Activated CD8-positive, alpha-beta memory T cell treated with anti-CD3 and anti-CD28 coated beads, Interleukin-2, amount 10 ng/mL, durations not matched to agents 7 days and 5 days (primary cell): ENCODE results near the gene SOD3. TPM values are rescaled to one million over a fixed set of nuclear protein-coding genes. Genes with fewer than 3 reads are reported as not detected.

Experiments used
- ATAC-seq: fragments of 150-1000 bp; cut with Tn5 transposase; one replicate; pipeline ENCODE4 v1.10.0; 2021; ENCODE audit warnings: moderate library complexity
- CTCF ChIA-PET: fragments of 350-600 bp; sonication (Branson Sonifier 250); formaldehyde crosslinking; loops from one replicate; lab custom pipeline; 2021; ENCODE audit warnings: antibody characterized with exemption; lab: Charles Lee
- DNase-seq: peaks from one replicate; pipeline ENCODE4 v3.0.0-alpha.2; 2020
- H3K27ac Mint-ChIP-seq: one replicate; pipeline ENCODE4 v1.8.0; 2021; ENCODE audit warnings: mild to moderate bottlenecking, mixed read lengths
- H3K27me3 Mint-ChIP-seq: one replicate; pipeline ENCODE4 v1.8.0; 2021; ENCODE audit warnings: mixed read lengths
- H3K36me3 Mint-ChIP-seq: one replicate; pipeline ENCODE4 v1.8.0; 2021; ENCODE audit warnings: mild to moderate bottlenecking, mixed read lengths
- H3K4me1 Mint-ChIP-seq: one replicate; pipeline ENCODE4 v1.8.0; 2021; ENCODE audit warnings: mixed read lengths
- H3K4me3 Mint-ChIP-seq: one replicate; pipeline ENCODE4 v1.8.0; 2021; ENCODE audit warnings: mild to moderate bottlenecking, moderate library complexity, mixed read lengths
- H3K9me3 Mint-ChIP-seq: one replicate; pipeline ENCODE4 v1.8.0; 2022; ENCODE audit warnings: low read depth, mixed read lengths
- total RNA-seq, 2 experiments: library from RNA; stranded (reverse); gene quantifications; one replicate each; pipeline ENCODE4 v1.2.3, GENCODE V29; 2021

The SOD3 gene, protein sequence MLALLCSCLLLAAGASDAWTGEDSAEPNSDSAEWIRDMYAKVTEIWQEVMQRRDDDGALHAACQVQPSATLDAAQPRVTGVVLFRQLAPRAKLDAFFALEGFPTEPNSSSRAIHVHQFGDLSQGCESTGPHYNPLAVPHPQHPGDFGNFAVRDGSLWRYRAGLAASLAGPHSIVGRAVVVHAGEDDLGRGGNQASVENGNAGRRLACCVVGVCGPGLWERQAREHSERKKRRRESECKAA
- not detected for total RNA-seq

DNA sequence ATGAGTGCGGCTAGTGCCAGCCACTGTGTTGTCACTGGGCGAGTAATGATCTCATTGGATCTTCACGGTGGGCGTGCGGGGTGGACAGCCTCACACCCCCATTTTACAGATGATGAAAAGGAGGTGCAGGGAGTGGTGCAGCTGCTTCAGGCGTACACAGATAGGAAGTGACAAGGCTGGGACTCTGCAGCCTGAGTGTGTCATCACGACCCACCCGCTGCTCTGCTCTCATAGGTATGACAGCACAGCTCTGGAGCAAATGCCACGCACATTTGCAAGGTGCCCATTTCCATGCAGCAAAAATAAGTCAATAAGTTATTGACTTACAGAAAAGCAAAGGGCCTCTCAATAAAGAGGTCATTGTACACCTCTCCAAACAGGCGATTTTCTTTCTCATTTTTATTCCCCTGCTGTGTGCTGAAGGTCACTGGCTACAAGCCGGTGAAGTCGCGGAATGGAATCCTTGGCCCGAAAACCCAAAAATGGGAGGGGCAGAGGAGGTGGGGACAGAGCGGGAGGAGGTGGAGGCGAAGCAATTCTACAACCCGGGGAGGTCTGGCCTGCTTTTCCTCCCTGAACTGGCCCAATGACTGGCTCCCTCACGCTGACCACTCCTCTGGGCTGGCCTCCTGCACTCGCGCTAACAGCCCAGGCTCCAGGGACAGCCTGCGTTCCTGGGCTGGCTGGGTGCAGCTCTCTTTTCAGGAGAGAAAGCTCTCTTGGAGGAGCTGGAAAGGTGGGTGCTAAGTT, at the start of gene SOD3:
Gene SOD3, plus strand, starts transcription at position 658 of the 750 bp plus-strand sequence. CDS start 3,949 bp downstream, outside the sequence.
- Mint-ChIP-seq H3K4me1 (no peaks in the 10 kb centered on the region), H3K27me3 (peaks cover 16% of the 10 kb centered on the region), H3K4me3 (no peak within 1 kb of the TSS), H3K36me3 (no peaks in the 10 kb centered on the region), H3K27ac (no peak within 1 kb of the TSS), H3K9me3 (peaks cover 2% of the 10 kb centered on the region)
- CTCF ChIA-PET = no interaction called here
- DNase-seq (no peak), ATAC-seq (no peak)

DNA sequence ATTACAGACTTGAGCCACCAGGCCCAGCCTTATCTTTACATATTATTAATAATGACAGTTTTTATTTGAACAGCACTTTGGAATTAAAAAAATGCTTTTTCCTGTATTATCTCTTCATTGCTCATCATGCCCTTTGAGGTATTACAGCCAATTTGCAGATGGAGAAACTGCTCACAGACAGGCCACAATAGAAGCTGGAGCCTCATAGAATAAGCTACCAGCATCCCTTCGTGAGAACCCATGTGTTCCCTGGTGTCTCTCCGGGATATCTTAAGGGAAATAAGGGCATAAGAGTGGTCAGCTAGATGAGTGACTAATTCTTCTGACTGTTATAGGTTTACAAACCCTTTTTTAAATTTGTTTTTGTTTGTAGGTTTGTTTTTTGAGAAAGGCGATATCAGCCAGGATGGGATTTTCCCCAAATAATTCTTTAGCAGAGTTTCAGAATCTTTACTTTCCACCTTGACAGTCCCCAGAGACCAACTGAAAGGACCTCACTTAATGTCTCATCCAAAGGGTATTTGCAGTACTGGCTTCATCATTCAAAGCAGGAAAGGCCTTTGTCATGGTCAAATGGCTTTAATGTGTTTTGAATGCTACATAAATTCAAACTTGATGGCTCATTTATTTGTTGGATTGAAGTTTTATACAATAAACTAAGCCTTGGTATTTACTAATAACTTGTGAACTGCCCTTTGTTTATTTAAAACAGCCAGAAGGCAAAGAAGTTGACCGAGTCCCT, 48.0 kb upstream of the SOD3 start:
- H3K9me3 Mint-ChIP-seq = no peaks in the 10 kb centered on the region
- H3K27me3 Mint-ChIP-seq = no peaks in the 10 kb centered on the region
- H3K36me3 Mint-ChIP-seq = no peaks in the 10 kb centered on the region
- H3K4me3 Mint-ChIP-seq = no peak overlapping the region
- no peak for DNase-seq
- H3K4me1 Mint-ChIP-seq = no peaks in the 10 kb centered on the region
- CTCF ChIA-PET = no interaction called here
- H3K27ac Mint-ChIP-seq = no peak overlapping the region
- no peak for ATAC-seq

DNA sequence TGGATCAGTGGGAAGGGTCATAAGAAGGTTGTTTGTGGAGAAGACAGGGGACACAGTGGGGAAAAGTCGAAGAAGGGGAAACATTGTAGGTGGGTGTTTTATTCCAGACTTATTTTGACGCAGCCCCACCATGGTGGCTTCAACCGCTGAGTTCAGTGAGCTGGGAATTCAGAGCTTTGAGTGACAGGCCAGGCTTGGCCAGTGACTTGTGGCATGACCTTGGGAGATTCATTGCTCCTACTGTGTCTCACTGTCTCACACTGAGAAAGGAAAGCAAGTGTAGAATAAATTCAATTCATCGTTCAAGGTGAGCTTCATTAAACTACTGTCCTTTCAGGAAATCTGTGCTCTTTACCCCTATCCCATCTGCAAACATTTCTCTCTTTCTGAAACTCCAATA, 47.4 kb upstream of the SOD3 start:
- Mint-ChIP-seq H3K27ac (no peak overlapping the region), H3K9me3 (no peaks in the 10 kb centered on the region), H3K4me1 (no peaks in the 10 kb centered on the region), H3K36me3 (no peaks in the 10 kb centered on the region), H3K27me3 (no peaks in the 10 kb centered on the region), H3K4me3 (no peak overlapping the region)
- no peak for DNase-seq
- no peak for ATAC-seq
- CTCF ChIA-PET = no interaction called here

DNA sequence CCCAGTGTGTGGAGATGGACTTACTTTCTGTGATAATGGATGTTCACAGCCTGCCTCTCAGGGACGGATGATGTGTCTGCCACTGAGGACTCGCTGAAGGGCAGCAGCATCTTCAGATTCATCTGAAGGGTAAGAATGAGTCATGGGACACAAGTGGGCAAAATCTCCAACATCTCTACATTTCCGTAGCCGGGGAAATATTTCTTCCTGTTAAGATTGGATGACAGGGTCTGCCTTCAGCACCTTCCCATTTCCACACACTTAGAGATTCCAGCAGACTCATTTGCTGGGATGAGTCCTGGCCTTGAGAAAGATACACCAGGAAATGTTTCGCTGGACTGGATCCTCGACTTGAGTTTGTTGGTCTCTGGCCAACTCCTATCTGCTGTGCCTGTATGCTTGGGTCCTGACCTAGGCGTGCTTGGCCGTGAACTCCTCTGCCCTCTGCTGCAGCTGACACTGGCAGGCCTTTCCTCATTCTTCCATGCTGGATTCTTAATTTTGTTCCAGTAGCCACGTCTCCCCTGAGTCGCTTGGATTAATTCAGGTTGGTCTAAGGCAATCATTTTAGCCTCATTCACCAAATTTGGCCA, 46.5 kb upstream of the SOD3 start:
- H3K36me3 Mint-ChIP-seq = no peaks in the 10 kb centered on the region
- CTCF ChIA-PET = interaction anchor here (0.6 kb wide), 1 partner anchor 767 kb away, joined by 4 read pairs; no protein-coding TSS in a partner anchor
- ATAC-seq = no peak

DNA sequence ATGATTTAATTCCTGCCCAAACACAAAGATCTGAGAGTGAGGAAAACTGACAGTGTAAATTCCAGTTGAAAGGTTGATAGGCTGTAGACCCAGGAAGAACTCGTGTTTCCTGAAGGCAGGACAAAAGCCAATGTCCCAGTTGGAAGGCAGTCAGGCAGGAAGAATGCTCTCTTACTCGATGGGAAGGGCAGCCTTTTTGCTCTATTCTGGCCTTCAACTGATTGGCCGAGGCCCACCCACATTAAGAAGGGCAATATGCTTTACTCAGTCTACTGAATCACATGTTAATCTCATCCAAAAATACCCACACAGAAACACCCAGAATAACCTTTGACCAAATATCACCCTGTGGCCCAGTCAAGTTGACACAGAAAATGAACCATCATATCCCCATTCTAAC, 45.3 kb upstream of the SOD3 start:
- Mint-ChIP-seq H3K4me1 (no peaks in the 10 kb centered on the region), H3K4me3 (no peak overlapping the region), H3K27me3 (no peaks in the 10 kb centered on the region)

More for the DNA sequence above, 46.5 kb upstream of the SOD3 start:
- Mint-ChIP-seq H3K27ac (no peak overlapping the region), H3K4me3 (no peak overlapping the region), H3K9me3 (no peaks in the 10 kb centered on the region), H3K27me3 (no peaks in the 10 kb centered on the region), H3K4me1 (no peaks in the 10 kb centered on the region)
- DNase-seq = no peak

DNA sequence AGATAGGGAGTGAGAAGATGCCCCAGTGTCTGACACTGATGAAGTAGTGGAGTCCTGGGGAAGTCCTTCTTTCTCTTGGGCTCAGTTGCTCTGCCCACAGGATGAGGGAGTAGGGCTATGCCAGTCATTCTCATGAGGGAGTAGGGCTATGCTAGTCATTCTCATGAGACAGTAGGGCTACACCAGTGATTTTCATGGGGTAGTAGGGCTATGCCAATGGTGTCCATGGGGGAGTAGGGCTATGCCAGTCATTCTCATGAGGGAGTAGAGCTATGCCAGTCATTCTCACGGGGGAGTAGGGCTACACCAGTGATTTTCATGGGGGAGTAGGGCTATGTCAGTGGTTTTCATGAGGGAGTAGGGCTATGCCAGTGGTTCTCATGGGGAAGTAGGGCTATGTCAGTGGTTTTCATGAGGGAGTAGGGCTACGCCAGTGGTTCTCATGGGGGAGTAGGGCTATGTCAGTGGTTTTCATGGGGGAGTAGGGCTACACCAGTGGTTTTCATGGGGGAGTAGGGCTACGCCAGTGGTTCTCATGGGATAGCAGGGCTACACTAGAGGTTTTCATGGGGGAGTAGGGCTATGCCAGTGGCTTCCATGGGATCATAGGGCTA, 43.3 kb upstream of the SOD3 start:
- no peaks in the 10 kb centered on the region for H3K36me3 Mint-ChIP-seq
- no peaks in the 10 kb centered on the region for H3K27me3 Mint-ChIP-seq
- H3K27ac Mint-ChIP-seq = no peak overlapping the region
- no peak overlapping the region for H3K4me3 Mint-ChIP-seq
- no peaks in the 10 kb centered on the region for H3K4me1 Mint-ChIP-seq
- DNase-seq = no peak
- peaks cover 8% of the 10 kb centered on the region for H3K9me3 Mint-ChIP-seq
- ATAC-seq = no peak
- CTCF ChIA-PET = no interaction called here

More for the DNA sequence above, 45.3 kb upstream of the SOD3 start:
- DNase-seq (no peak), ATAC-seq (no peak)
- H3K27ac Mint-ChIP-seq = no peak overlapping the region
- no peaks in the 10 kb centered on the region for H3K9me3 Mint-ChIP-seq
- CTCF ChIA-PET = no interaction called here
- H3K36me3 Mint-ChIP-seq = no peaks in the 10 kb centered on the region

DNA sequence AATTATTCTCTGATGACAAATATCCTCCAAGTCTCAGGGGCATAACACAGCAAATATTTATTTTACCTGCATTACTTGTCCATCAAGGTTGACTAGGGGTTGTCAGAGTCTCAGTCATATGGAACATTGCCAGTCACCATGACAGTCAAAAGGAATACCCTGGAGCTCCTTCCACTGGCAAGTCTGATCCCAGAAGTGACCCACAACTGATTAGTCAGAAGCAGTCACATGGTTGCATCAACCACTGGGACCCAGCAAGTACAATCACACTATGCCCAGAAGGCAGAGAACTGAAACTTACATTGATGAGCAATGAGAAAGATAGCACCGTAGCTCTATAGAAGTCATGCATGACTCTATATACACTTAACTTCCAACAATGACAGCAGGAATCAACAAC, 41.9 kb upstream of the SOD3 start:
- H3K9me3 Mint-ChIP-seq = peaks cover 10% of the 10 kb centered on the region
- no peak for ATAC-seq
- no peaks in the 10 kb centered on the region for H3K27me3 Mint-ChIP-seq
- no peaks in the 10 kb centered on the region for H3K36me3 Mint-ChIP-seq
- no peaks in the 10 kb centered on the region for H3K4me1 Mint-ChIP-seq
- CTCF ChIA-PET = no interaction called here
- no peak overlapping the region for H3K27ac Mint-ChIP-seq
- no peak for DNase-seq
- H3K4me3 Mint-ChIP-seq = no peak overlapping the region

DNA sequence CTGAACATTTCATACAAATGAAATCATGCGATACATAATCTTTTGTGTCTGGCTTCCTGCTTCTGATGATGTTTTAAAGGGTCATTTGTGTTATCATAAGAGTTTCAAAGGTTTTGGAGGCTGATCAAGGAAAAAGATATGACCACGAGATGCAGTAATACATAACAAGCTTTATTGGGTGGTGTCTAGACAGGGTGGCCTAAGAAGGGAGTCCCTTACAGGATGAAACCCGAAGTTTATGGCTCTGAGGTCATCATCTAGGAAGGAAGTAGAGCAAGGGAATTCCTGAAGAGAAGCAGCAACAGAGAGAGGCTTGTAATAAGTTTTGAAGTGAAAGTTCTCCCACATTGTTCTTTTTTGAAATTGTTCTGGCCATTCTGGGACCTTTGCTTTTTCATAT, 40.8 kb upstream of the SOD3 start:
- Mint-ChIP-seq H3K4me1 (no peaks in the 10 kb centered on the region), H3K9me3 (peaks cover 10% of the 10 kb centered on the region), H3K27me3 (no peaks in the 10 kb centered on the region), H3K27ac (no peak overlapping the region), H3K4me3 (no peak overlapping the region), H3K36me3 (no peaks in the 10 kb centered on the region)
- ATAC-seq (no peak), DNase-seq (no peak)
- CTCF ChIA-PET = no interaction called here

DNA sequence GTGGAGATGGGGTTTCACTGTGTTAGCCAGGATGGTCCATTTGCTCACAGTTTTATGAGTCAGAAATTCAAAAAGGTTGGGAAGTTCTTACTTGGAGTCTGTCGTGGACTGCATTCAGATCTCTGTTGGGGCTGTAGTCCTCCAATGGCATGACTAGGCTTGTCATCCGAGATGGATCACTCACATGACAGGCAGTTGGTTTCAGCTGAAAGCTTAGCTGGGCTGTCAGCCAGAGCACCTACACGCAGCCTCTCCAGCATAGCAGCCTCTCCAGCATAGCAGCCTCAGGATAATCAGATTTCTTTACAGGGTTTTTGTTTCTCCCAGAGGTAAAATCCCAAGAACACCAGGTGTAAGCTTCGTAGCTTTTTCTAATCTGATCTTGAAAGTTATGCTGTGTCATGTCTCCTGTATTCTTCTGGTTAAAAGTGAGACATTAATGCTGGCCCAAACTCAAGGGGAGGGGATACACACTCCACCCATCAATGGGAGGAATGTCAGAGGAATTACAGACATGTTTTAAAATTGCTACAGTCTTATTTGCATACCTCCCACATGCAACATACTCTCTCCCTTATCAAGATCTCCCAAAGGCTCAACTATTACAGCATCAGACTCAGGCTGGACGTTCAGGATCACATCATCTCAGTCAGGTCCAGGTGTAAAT, 31.6 kb upstream of the SOD3 start:
- CTCF ChIA-PET = no interaction called here
- no peak overlapping the region for H3K27ac Mint-ChIP-seq
- H3K27me3 Mint-ChIP-seq = no peaks in the 10 kb centered on the region
- H3K36me3 Mint-ChIP-seq = no peaks in the 10 kb centered on the region
- DNase-seq (no peak), ATAC-seq (no peak)
- no peaks in the 10 kb centered on the region for H3K9me3 Mint-ChIP-seq
- H3K4me3 Mint-ChIP-seq = no peak overlapping the region
- no peaks in the 10 kb centered on the region for H3K4me1 Mint-ChIP-seq

DNA sequence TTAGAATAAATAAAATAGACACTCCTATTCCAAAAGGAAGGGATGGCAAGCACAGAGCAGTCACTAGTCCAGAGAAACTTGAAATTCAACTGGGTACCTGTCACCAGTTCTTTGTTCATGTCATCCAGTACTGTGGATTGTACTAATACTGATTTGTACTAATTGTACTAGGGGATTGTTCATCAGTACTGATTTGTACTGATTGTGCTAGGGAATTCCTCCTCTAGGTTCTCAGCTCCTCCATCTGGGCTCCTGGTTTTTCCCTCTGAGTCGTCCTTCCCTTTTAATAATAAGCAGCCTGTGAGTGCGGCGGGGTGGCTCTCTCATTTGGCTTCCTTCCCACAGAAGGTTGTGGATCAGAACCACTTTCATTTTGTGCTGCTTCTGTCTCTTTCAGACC, 31.0 kb upstream of the SOD3 start:
- Mint-ChIP-seq H3K36me3 (no peaks in the 10 kb centered on the region), H3K27me3 (no peaks in the 10 kb centered on the region), H3K4me1 (peaks cover 2% of the 10 kb centered on the region), H3K9me3 (no peaks in the 10 kb centered on the region), H3K27ac (no peak overlapping the region), H3K4me3 (no peak overlapping the region)
- DNase-seq (no peak), ATAC-seq (no peak)
- CTCF ChIA-PET = no interaction called here

DNA sequence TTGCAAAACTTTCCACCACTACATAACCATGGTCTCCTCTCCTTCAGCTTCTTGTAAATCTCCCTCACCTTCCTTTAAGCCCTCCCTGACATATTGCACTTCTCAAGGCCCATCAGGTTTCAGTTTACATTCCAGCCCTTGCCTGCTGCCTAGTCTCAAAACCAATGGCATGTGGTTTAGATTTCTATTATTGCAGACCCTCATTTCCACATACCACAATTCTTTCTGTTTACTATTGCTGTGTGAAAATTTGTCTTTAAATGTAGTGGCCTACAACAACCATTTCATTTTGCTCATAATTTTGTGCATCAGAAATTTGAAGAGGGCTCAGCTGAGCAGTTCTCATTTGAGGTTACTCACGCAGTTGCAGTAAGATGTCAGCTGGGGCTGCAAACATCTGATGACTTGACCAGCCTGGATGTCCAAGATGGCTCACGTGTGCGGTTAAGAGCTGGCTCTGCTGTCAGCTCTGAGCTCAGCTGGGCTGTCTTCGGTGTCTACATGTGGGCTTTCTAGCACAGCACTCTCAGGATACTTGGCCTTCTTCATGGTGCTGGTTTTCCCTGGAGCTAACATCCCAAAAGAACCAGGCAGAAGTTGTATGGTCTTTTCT, 29.9 kb upstream of the SOD3 start:
- CTCF ChIA-PET = no interaction called here
- H3K36me3 Mint-ChIP-seq = no peaks in the 10 kb centered on the region
- ATAC-seq = no peak
- H3K9me3 Mint-ChIP-seq = no peaks in the 10 kb centered on the region
- H3K27ac Mint-ChIP-seq = no peak overlapping the region
- no peak for DNase-seq
- no peaks in the 10 kb centered on the region for H3K27me3 Mint-ChIP-seq
- H3K4me3 Mint-ChIP-seq = no peak overlapping the region
- peaks cover 12% of the 10 kb centered on the region for H3K4me1 Mint-ChIP-seq

DNA sequence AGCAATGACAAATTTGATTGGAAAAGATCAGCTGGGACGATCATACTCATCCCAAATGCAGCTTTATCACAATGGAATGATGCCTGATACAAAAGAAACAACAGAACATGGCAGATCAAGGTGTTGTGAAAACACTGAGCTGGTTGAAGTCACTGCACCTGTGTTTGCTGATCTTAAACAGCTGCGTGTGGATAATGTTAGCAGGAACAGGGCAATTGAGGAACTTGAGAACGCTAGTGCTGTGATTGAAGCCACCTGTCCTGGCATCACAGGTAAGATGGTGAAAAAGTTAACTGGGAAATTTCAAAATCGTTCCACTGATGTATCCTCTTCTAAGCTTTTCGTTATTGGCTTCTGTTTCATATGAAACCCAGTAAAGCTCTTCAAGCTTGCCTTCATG, 27.4 kb upstream of the SOD3 start:
- peaks cover 12% of the 10 kb centered on the region for H3K4me1 Mint-ChIP-seq
- CTCF ChIA-PET = no interaction called here
- DNase-seq (no peak), ATAC-seq (no peak)
- peaks cover 3% of the 10 kb centered on the region for H3K9me3 Mint-ChIP-seq
- no peaks in the 10 kb centered on the region for H3K27me3 Mint-ChIP-seq
- no peak overlapping the region for H3K27ac Mint-ChIP-seq
- no peaks in the 10 kb centered on the region for H3K36me3 Mint-ChIP-seq
- H3K4me3 Mint-ChIP-seq = no peak overlapping the region
